H1 (cell line): ENCODE measurements around the gene CMTM1. TPM values are rescaled to one million over a fixed set of nuclear protein-coding genes. Genes with fewer than 3 reads are reported as not detected.

Experiments
- CTCF ChIA-PET: fragments of 300-600 bp; sonication (Branson Sonifier 250); formaldehyde crosslinking; loops from one replicate; lab custom pipeline; 2021; ENCODE audit not compliant: partially characterized antibody; lab: Charles Lee
- POLR2A ChIA-PET: fragments of 300-600 bp; sonication (Branson Sonifier 250); formaldehyde crosslinking; loops from one replicate; lab custom pipeline; 2021; ENCODE audit warnings: inconsistent platforms; ENCODE audit not compliant: partially characterized antibody; lab: Charles Lee
- DNase-seq, 2 experiments: peaks; one replicate each; pipeline versions ENCODE4 v3.0.0 to v3.0.0-alpha.2; 2010 to 2022; ENCODE audit warnings: low spot score in 2 of 2, low read depth in 1 of 2, mixed read lengths in 1 of 2
- FAIRE-seq: peaks from 2 replicates; lab custom pipeline; 2011; peaks lifted over from hg19 to GRCh38; lab: Jason Lieb, UNC
- H2AFZ ChIP-seq: 2 replicates; pipeline ENCODE4 v1.8.1; 2012; ENCODE audit warnings: low read length, inconsistent platforms
- H2AK5ac ChIP-seq: 2 replicates; pipeline ENCODE4 v1.6.1; 2013; ENCODE audit warnings: low read depth, low read length
- H2BK120ac ChIP-seq: replicated peaks from 2 replicates; pipeline ENCODE3; 2013; ENCODE audit warnings: low read depth, low read length, inconsistent platforms
- H2BK12ac ChIP-seq: 2 replicates; pipeline ENCODE4 v1.6.1; 2013; ENCODE audit warnings: low read depth, low read length
- H2BK15ac ChIP-seq: 2 replicates; pipeline ENCODE4 v1.6.1; 2013; ENCODE audit warnings: low read length
- H2BK20ac ChIP-seq: 2 replicates; pipeline ENCODE4 v1.6.1; 2013; ENCODE audit warnings: low read length
- H2BK5ac ChIP-seq: 2 replicates; pipeline ENCODE4 v1.6.1; 2013; ENCODE audit warnings: low read depth, low read length
- H3K14ac ChIP-seq: 2 replicates; pipeline ENCODE4 v1.6.1; 2013; ENCODE audit warnings: inconsistent platforms; ENCODE audit not compliant: insufficient read length
- H3K18ac ChIP-seq: 2 replicates; pipeline ENCODE4 v1.6.1; 2013; ENCODE audit warnings: low read length; ENCODE audit errors: extremely low read depth
- H3K23ac ChIP-seq: 2 replicates; pipeline ENCODE4 v1.6.1; 2013; ENCODE audit warnings: inconsistent platforms; ENCODE audit not compliant: insufficient read length
- H3K23me2 ChIP-seq: 2 replicates; pipeline ENCODE4 v1.6.1; 2013; ENCODE audit warnings: low read depth, low read length
- H3K27ac ChIP-seq: 2 replicates; pipeline ENCODE4 v1.6.1; 2011; ENCODE audit warnings: low read depth, low read length, inconsistent platforms
- H3K27me3 ChIP-seq, 4 experiments: replicated peaks in 1 of 4; 1 replicate in 1 of 4; 2 replicates in 3 of 4; pipeline versions ENCODE4 v1.6.1 to v1.8.1; 2011 to 2013; ENCODE audit warnings: low read length in 3 of 4, mild to moderate bottlenecking in 3 of 4, inconsistent platforms in 2 of 4, mixed read lengths in 2 of 4, moderate library complexity in 1 of 4; ENCODE audit not compliant: control insufficient read depth in 3 of 4, insufficient read depth in 3 of 4; ENCODE audit errors: extremely low read depth in 1 of 4
- H3K36me3 ChIP-seq, 4 experiments: 2 replicates each; pipeline versions ENCODE4 v1.6.1 to v1.8.1; 2011 to 2013; ENCODE audit warnings: mild to moderate bottlenecking in 4 of 4, low read length in 3 of 4, moderate library complexity in 2 of 4, control low read depth in 1 of 4, inconsistent platforms in 1 of 4; ENCODE audit not compliant: insufficient read depth in 4 of 4, control insufficient read depth in 2 of 4
- H3K4ac ChIP-seq: replicated peaks from 2 replicates; pipeline ENCODE3; 2013; ENCODE audit warnings: low read length, low read depth, mixed read lengths, inconsistent platforms; ENCODE audit not compliant: insufficient read length
- H3K4me1 ChIP-seq, 4 experiments: replicated peaks in 1 of 4; 1 replicate in 1 of 4; 2 replicates in 3 of 4; pipeline versions ENCODE4 v1.6.1 to v1.8.1; 2011 to 2013; ENCODE audit warnings: low read length in 3 of 4, inconsistent platforms in 2 of 4, mixed read lengths in 1 of 4; ENCODE audit not compliant: insufficient read depth in 4 of 4, control insufficient read depth in 3 of 4
- H3K4me2 ChIP-seq, 2 experiments: 2 replicates each; pipeline versions ENCODE4 v1.6.1 to v1.8.1; 2011 to 2013; ENCODE audit warnings: low read depth in 2 of 2, low read length in 2 of 2, control low read depth in 1 of 2, inconsistent platforms in 1 of 2, mild to moderate bottlenecking in 1 of 2; ENCODE audit not compliant: insufficient read depth in 1 of 2
- H3K4me3 ChIP-seq, 4 experiments: fragments of 200-600, 300-600 bp in 1 of 4; sonication (generic), shearing (Covaris generic), sonication (Bioruptor Twin) in 1 of 4; 2 replicates each; pipeline versions ENCODE4 v1.5.1 to v1.8.1; 2011 to 2016; ENCODE audit warnings: low read length in 4 of 4, low read depth in 3 of 4, control low read depth in 2 of 4, inconsistent platforms in 2 of 4, mild to moderate bottlenecking in 2 of 4, mixed read lengths in 1 of 4, moderate library complexity in 1 of 4; ENCODE audit not compliant: insufficient read depth in 2 of 4; ENCODE audit errors: extremely low read depth in 1 of 4
- H3K56ac ChIP-seq: replicated peaks from 2 replicates; pipeline ENCODE3; 2013; ENCODE audit warnings: low read depth, mild to moderate bottlenecking, mixed read lengths, low read length, inconsistent platforms; ENCODE audit not compliant: insufficient read length
- H3K79me1 ChIP-seq: 2 replicates; pipeline ENCODE4 v1.6.1; 2013; ENCODE audit warnings: low read depth, low read length, control low read depth
- H3K79me2 ChIP-seq, 2 experiments: 2 replicates each; pipeline versions ENCODE4 v1.6.1 to v1.8.1; 2012 to 2013; ENCODE audit warnings: low read length in 2 of 2, mild to moderate bottlenecking in 2 of 2, inconsistent platforms in 1 of 2; ENCODE audit not compliant: insufficient read depth in 2 of 2, control insufficient read depth in 1 of 2
- H3K9ac ChIP-seq, 4 experiments: replicated peaks in 1 of 4; 1 replicate in 1 of 4; 2 replicates in 3 of 4; pipeline versions ENCODE4 v1.6.1 to v1.8.1; 2011 to 2013; ENCODE audit warnings: low read depth in 3 of 4, low read length in 3 of 4, control low read depth in 2 of 4, mild to moderate bottlenecking in 2 of 4, moderate library complexity in 2 of 4, inconsistent platforms in 1 of 4; ENCODE audit errors: extremely low read depth in 1 of 4
- H3K9me3 ChIP-seq, 2 experiments: 2 replicates each; pipeline versions ENCODE4 v1.6.1 to v1.8.1; 2012 to 2013; ENCODE audit warnings: mild to moderate bottlenecking in 2 of 2, moderate library complexity in 2 of 2, control low read depth in 1 of 2, inconsistent platforms in 1 of 2, low read depth in 1 of 2, low read length in 1 of 2, mixed read lengths in 1 of 2; ENCODE audit not compliant: insufficient read depth in 2 of 2
- H4K20me1 ChIP-seq, 2 experiments: replicated peaks in 1 of 2; 2 replicates each; pipeline versions ENCODE3 to v1.8.1; 2011 to 2013; ENCODE audit warnings: inconsistent platforms in 2 of 2, low read length in 2 of 2, mild to moderate bottlenecking in 1 of 2; ENCODE audit not compliant: insufficient read depth in 2 of 2, control insufficient read depth in 1 of 2
- H4K5ac ChIP-seq: 2 replicates; pipeline ENCODE4 v1.6.1; 2013; ENCODE audit warnings: low read length, low read depth, mixed read lengths, inconsistent platforms; ENCODE audit not compliant: insufficient read length
- H4K8ac ChIP-seq: 2 replicates; pipeline ENCODE4 v1.8.0; 2013; ENCODE audit warnings: mild to moderate bottlenecking, moderate library complexity, low read length, inconsistent platforms; ENCODE audit not compliant: insufficient read depth; ENCODE audit errors: extremely low read depth
- H4K91ac ChIP-seq: replicated peaks from 2 replicates; pipeline ENCODE3; 2013; ENCODE audit warnings: low read length, mixed read lengths, inconsistent platforms; ENCODE audit not compliant: insufficient read length
- CHD2 ChIP-seq: IDR thresholded peaks from 2 replicates; pipeline ENCODE4 v1.6.1; 2012; ENCODE audit warnings: low read length, improper control_type of control experiment
- EP300 ChIP-seq, 2 experiments: IDR thresholded peaks; 1 replicate in 1 of 2; 2 replicates in 1 of 2; pipeline ENCODE4 v1.6.1; 2011 to 2012; ENCODE audit warnings: low read depth in 2 of 2, low read length in 2 of 2, mild to moderate bottlenecking in 2 of 2, borderline replicate concordance in 1 of 2, inconsistent platforms in 1 of 2, moderate library complexity in 1 of 2
- EZH2 ChIP-seq: fragments of 200-600 bp; sonication (generic); IDR thresholded peaks from 2 replicates; pipeline ENCODE4 v1.7.1; 2012; ENCODE audit warnings: low read depth, mild to moderate bottlenecking, moderate library complexity, low read length, inconsistent platforms; ENCODE audit not compliant: severe bottlenecking
- HDAC2 ChIP-seq, 2 experiments: fragments of 300-600 bp in 1 of 2; sonication (generic) in 1 of 2; IDR thresholded peaks; 2 replicates each; pipeline ENCODE4 v1.6.1; 2011 to 2012; ENCODE audit warnings: low read depth in 2 of 2, low read length in 2 of 2, mild to moderate bottlenecking in 2 of 2, moderate library complexity in 2 of 2, borderline replicate concordance in 1 of 2, inconsistent platforms in 1 of 2
- RAD21 ChIP-seq, 2 experiments: IDR thresholded peaks in 1 of 2; conservative IDR thresholded peaks in 1 of 2; 2 replicates each; pipeline ENCODE4 v1.6.1; 2011; ENCODE audit warnings: low read depth in 2 of 2, low read length in 2 of 2, improper control_type of control experiment in 1 of 2, inconsistent platforms in 1 of 2, mild to moderate bottlenecking in 1 of 2, moderate library complexity in 1 of 2
- RXRA ChIP-seq: IDR thresholded peaks from 2 replicates; pipeline ENCODE4 v1.6.1; 2011; ENCODE audit warnings: low read depth, mild to moderate bottlenecking, low read length, moderate library complexity; ENCODE audit not compliant: insufficient read depth
- SIX5 ChIP-seq: IDR thresholded peaks from 2 replicates; pipeline ENCODE4 v1.6.1; 2011; ENCODE audit warnings: mild to moderate bottlenecking, low read depth, low read length
- TAF1 ChIP-seq: IDR thresholded peaks from 2 replicates; pipeline ENCODE4 v1.6.1; 2011; ENCODE audit warnings: mild to moderate bottlenecking, low read depth, low read length
- WGBS, 2 experiments: shearing (Covaris generic) in 1 of 2; methylation state at CpG; one replicate each; pipeline versions ENCODE4 v1.1.6 to v1.1.7; 2013 to 2015; ENCODE audit warnings: low lambda C conversion rate in 2 of 2, mixed read lengths in 2 of 2, inconsistent platforms in 1 of 2, low coverage in 1 of 2, missing lambda C conversion rate in 1 of 2; ENCODE audit not compliant: insufficient replicate concordance in 2 of 2, insufficient coverage in 1 of 2, insufficient read length in 1 of 2; ENCODE audit errors: extremely low coverage in 1 of 2, missing lambda C conversion rate in 1 of 2; 5-methylcytosine and 5-hydroxymethylcytosine counted together
- polyA plus RNA-seq, 7 experiments: library from polyadenylated mRNA; depleted of rRNA in 3 of 7; stranded (reverse) in 5 of 7; unstranded in 2 of 7; fragments of >200 nt in 5 of 7; fragments of 200-250 nt in 2 of 7; gene quantifications; 1 replicate in 5 of 7; 2 replicates in 1 of 7; 4 replicates in 1 of 7; pipeline versions ENCODE4 v1.2.1 to v1.2.3, GENCODE V29; 2011 to 2013; ENCODE audit warnings: missing spikeins in 2 of 7, mixed read lengths in 2 of 7
- total RNA-seq: library from RNA; stranded (reverse); fragmentation: NEBNext Ultra II Directional; extraction: Animal tissue kit (Norgen Biotek cat#: 25700); gene quantifications from 2 replicates; pipeline ENCODE4 v1.2.1, GENCODE V29; 2021
- TF ChIP-seq, protein P1 (sequence below), 3 experiments: IDR thresholded peaks; 1 replicate in 2 of 3; 2 replicates in 1 of 3; pipeline versions ENCODE4 v1.5.1 to v1.6.1; 2011; ENCODE audit warnings: low read length in 3 of 3, mild to moderate bottlenecking in 3 of 3, inconsistent platforms in 2 of 3, low read depth in 1 of 3, moderate library complexity in 1 of 3; ENCODE audit not compliant: insufficient read depth in 1 of 3; ENCODE audit errors: control extremely low read depth in 1 of 3
- TF ChIP-seq, protein P2 (sequence below): IDR thresholded peaks from 2 replicates; pipeline ENCODE4 v1.6.1; 2011; ENCODE audit warnings: low read depth, mild to moderate bottlenecking, low read length; ENCODE audit not compliant: insufficient read depth

CMTM1 gene
- total and polyA plus RNA-seq, 2 of the 8 experiments (the other 6 are each of a cell fraction or from before 2014, with no cell fraction given) = 1.2 to 2.0 TPM

DNA sequence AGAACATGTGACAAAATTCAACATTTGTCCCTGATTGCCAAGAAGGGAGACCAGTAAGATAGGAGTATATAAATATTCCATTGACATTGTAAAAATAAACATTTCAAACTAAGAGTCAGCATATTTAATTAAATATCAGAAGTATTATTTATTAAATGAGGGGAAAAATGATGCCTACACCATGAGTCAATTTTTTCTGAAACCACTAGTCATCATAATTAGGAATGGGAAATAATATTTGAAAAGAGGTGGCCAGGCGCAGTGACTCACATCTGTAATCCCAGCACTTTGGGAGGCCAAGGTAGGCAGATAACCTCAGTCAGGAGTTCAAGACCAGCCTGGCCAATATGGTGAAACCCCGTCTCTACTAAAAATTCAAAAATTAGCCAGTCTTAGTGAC, 2.1 kb downstream of the CMTM1 start:
- H3K23me2 ChIP-seq = no peaks in the 10 kb centered on the region
- no peak overlapping the region for H4K91ac ChIP-seq
- H3K4me2 ChIP-seq = no peak overlapping the region
- no peaks in the 10 kb centered on the region for H3K79me1 ChIP-seq
- H2BK12ac ChIP-seq = no peak overlapping the region
- H3K23ac ChIP-seq = no peak overlapping the region
- no peak overlapping the region for H3K27ac ChIP-seq
- H2AK5ac ChIP-seq = no peak overlapping the region
- H2BK15ac ChIP-seq = no peak overlapping the region
- no peaks in the 10 kb centered on the region for H3K27me3 ChIP-seq
- ChIA-PET CTCF (interaction anchor here (0.7 kb wide), 1 partner anchor 11 kb away, joined by 4 read pairs; the partner anchor contains the start of gene CMTM2), POLR2A (no interaction called here)
- H3K4me1 ChIP-seq = no peaks in the 10 kb centered on the region
- no peak overlapping the region for H2AFZ ChIP-seq
- H4K5ac ChIP-seq = no peak overlapping the region
- H2BK120ac ChIP-seq = no peak overlapping the region
- no peak overlapping the region for H3K18ac ChIP-seq
- no peaks in the 10 kb centered on the region for H3K79me2 ChIP-seq
- DNase-seq (no peak), FAIRE-seq (no peak)
- H2BK5ac ChIP-seq = no peak overlapping the region
- no peaks in the 10 kb centered on the region for H3K9me3 ChIP-seq
- H3K9ac ChIP-seq = no peak overlapping the region
- WGBS, 2 experiments = 94% methylated on average over 2 of the region's 2 CpGs; no CpG with 5 or more reads in 1 of the 2 experiments
- no peak overlapping the region for H4K8ac ChIP-seq
- peaks cover 0 to 2% of the 10 kb centered on the region in 2 experiments for H4K20me1 ChIP-seq
- H3K36me3 ChIP-seq = peaks cover 0 to 5% (median 0%) of the 10 kb centered on the region in 4 experiments; a peak in 2 of 8 replicates
- H3K14ac ChIP-seq = no peak overlapping the region
- no peak overlapping the region for H3K4ac ChIP-seq
- H2BK20ac ChIP-seq = no peak overlapping the region
- H3K56ac ChIP-seq = no peak overlapping the region
- no peak overlapping the region for H3K4me3 ChIP-seq
- TF ChIP-seq, protein P1, sequence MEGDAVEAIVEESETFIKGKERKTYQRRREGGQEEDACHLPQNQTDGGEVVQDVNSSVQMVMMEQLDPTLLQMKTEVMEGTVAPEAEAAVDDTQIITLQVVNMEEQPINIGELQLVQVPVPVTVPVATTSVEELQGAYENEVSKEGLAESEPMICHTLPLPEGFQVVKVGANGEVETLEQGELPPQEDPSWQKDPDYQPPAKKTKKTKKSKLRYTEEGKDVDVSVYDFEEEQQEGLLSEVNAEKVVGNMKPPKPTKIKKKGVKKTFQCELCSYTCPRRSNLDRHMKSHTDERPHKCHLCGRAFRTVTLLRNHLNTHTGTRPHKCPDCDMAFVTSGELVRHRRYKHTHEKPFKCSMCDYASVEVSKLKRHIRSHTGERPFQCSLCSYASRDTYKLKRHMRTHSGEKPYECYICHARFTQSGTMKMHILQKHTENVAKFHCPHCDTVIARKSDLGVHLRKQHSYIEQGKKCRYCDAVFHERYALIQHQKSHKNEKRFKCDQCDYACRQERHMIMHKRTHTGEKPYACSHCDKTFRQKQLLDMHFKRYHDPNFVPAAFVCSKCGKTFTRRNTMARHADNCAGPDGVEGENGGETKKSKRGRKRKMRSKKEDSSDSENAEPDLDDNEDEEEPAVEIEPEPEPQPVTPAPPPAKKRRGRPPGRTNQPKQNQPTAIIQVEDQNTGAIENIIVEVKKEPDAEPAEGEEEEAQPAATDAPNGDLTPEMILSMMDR (IDR thresholded peaks at IDR 0.05; ENCODE audit: control extremely low read depth in 1 of 3, insufficient read depth in 1 of 3, low read depth in 1 of 3, low read length in 3 of 3) = no peak
- no peak for TF ChIP-seq EP300 (IDR thresholded peaks at IDR 0.05; ENCODE audit: borderline replicate concordance in 1 of 2, low read depth in 2 of 2, low read length in 2 of 2)
- TF ChIP-seq, protein P2, sequence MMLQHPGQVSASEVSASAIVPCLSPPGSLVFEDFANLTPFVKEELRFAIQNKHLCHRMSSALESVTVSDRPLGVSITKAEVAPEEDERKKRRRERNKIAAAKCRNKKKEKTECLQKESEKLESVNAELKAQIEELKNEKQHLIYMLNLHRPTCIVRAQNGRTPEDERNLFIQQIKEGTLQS = no peak
- TF ChIP-seq HDAC2 (IDR thresholded peaks at IDR 0.05; ENCODE audit: borderline replicate concordance in 1 of 2, low read depth in 2 of 2, low read length in 2 of 2) = no peak
- no peak for TF ChIP-seq SIX5
- TF ChIP-seq EZH2 = no peak
- no peak for TF ChIP-seq RAD21 (IDR thresholded peaks at IDR 0.05 in 1 of 2, conservative IDR thresholded peaks at IDR 0.05 in 1 of 2; ENCODE audit: low read depth in 2 of 2, low read length in 2 of 2)
- no peak for TF ChIP-seq TAF1
- no peak for TF ChIP-seq CHD2
- TF ChIP-seq RXRA = no peak
